Memory B cell (primary cell): ENCODE results near the gene NMNAT2.

ENCODE experiments used
- ATAC-seq: fragments of 150-1000 bp; cut with Tn5 transposase; 2 replicates; pipeline ENCODE4 v1.10.0; 2021; ENCODE audit warnings: low read depth, mild to moderate bottlenecking, moderate library complexity
- DNase-seq, 2 donors: peaks; one replicate each; pipeline ENCODE4 v3.0.0; 2022; ENCODE audit warnings: low spot score in 2 of 2
- H3K27ac Mint-ChIP-seq: one replicate; pipeline ENCODE4 v1.8.0; 2022; ENCODE audit warnings: mild to moderate bottlenecking, moderate library complexity, mixed read lengths
- H3K27me3 Mint-ChIP-seq: one replicate; pipeline ENCODE4 v1.8.0; 2022; ENCODE audit warnings: mixed read lengths
- H3K36me3 Mint-ChIP-seq: one replicate; pipeline ENCODE4 v1.8.0; 2022; ENCODE audit warnings: mild to moderate bottlenecking, mixed read lengths
- H3K4me1 Mint-ChIP-seq: one replicate; pipeline ENCODE4 v1.8.0; 2022; ENCODE audit warnings: mixed read lengths
- H3K4me3 Mint-ChIP-seq: one replicate; pipeline ENCODE4 v1.8.0; 2022; ENCODE audit warnings: mild to moderate bottlenecking, moderate library complexity, mixed read lengths
- H3K9me3 Mint-ChIP-seq: one replicate; pipeline ENCODE4 v1.8.0; 2022; ENCODE audit warnings: mixed read lengths

NMNAT2 gene

GRCh38 chr1:183368213-183369108 lies 49.7 kb downstream of the NMNAT2 start:
- H3K4me1 Mint-ChIP-seq, result no peaks in the 10 kb centered on the region
- ATAC-seq (no peak), DNase-seq (no peak)
- peaks cover 18% of the 10 kb centered on the region for H3K27me3 Mint-ChIP-seq
- no peaks in the 10 kb centered on the region for H3K36me3 Mint-ChIP-seq
- no peak overlapping the region for H3K4me3 Mint-ChIP-seq
- H3K9me3 Mint-ChIP-seq, result no peaks in the 10 kb centered on the region
- H3K27ac Mint-ChIP-seq, result no peak overlapping the region

- H3K36me3 Mint-ChIP-seq, result no peaks in the 10 kb centered on the region
- H3K9me3 Mint-ChIP-seq, result no peaks in the 10 kb centered on the region
- peaks cover 21% of the 10 kb centered on the region for H3K27me3 Mint-ChIP-seq
- DNase-seq, result no peak
- no peaks in the 10 kb centered on the region for H3K4me1 Mint-ChIP-seq
- ATAC-seq, result no peak
- no peak overlapping the region for H3K27ac Mint-ChIP-seq
- no peak overlapping the region for H3K4me3 Mint-ChIP-seq
Observed at GRCh38 chr1:183366116-183366515, 52.1 kb downstream of the NMNAT2 start.

GRCh38 chr1:183365676-183366075 lies 52.5 kb downstream of the NMNAT2 start:
- H3K27ac Mint-ChIP-seq, result no peak overlapping the region
- H3K4me1 Mint-ChIP-seq, result no peaks in the 10 kb centered on the region
- no peak for ATAC-seq
- H3K4me3 Mint-ChIP-seq, result no peak overlapping the region
- peaks cover 20% of the 10 kb centered on the region for H3K27me3 Mint-ChIP-seq
- DNase-seq, result no peak
- H3K9me3 Mint-ChIP-seq, result no peaks in the 10 kb centered on the region
- H3K36me3 Mint-ChIP-seq, result no peaks in the 10 kb centered on the region

GRCh38 chr1:183365093-183365492 lies 53.1 kb downstream of the NMNAT2 start:
- no peaks in the 10 kb centered on the region for H3K9me3 Mint-ChIP-seq
- H3K4me3 Mint-ChIP-seq, result no peak overlapping the region
- DNase-seq (no peak), ATAC-seq (no peak)
- no peaks in the 10 kb centered on the region for H3K4me1 Mint-ChIP-seq
- peaks cover 16% of the 10 kb centered on the region for H3K27me3 Mint-ChIP-seq
- no peak overlapping the region for H3K27ac Mint-ChIP-seq
- H3K36me3 Mint-ChIP-seq, result no peaks in the 10 kb centered on the region

GRCh38 chr1:183363972-183364371 lies 54.2 kb downstream of the NMNAT2 start:
- no peak for ATAC-seq
- no peaks in the 10 kb centered on the region for H3K4me1 Mint-ChIP-seq
- H3K4me3 Mint-ChIP-seq, result no peak overlapping the region
- H3K36me3 Mint-ChIP-seq, result no peaks in the 10 kb centered on the region
- peaks cover 14% of the 10 kb centered on the region for H3K27me3 Mint-ChIP-seq
- H3K9me3 Mint-ChIP-seq, result no peaks in the 10 kb centered on the region
- H3K27ac Mint-ChIP-seq, result no peak overlapping the region
- DNase-seq, result no peak

GRCh38 chr1:183361081-183361480 lies 57.1 kb downstream of the NMNAT2 start:
- ATAC-seq, result no peak
- Mint-ChIP-seq H3K27ac (no peak overlapping the region), H3K36me3 (peaks cover 2% of the 10 kb centered on the region), H3K4me3 (no peak overlapping the region), H3K9me3 (peaks cover 2% of the 10 kb centered on the region), H3K27me3 (peaks cover 15% of the 10 kb centered on the region), H3K4me1 (no peaks in the 10 kb centered on the region)
- DNase-seq, result no peak

DNA sequence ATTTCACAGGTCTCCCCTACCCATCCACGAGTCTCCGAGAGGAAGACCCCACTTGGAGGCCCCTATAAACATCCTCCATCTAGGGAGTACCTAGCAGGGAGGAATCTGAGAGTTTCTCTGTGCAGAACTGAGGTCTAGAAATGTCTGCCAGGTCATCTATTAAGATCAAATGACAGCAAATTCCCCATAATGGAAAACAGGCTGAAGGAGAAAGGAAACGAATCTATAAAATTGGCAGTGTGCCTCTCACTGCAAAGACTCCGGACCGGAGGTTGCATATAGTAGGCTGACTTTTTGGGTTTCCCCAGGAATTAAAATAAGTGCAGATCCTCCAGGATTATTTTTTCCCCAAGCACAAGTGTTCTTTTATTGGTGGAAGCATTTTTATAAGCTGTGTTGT lies 57.7 kb downstream of the NMNAT2 start:
- H3K4me1 Mint-ChIP-seq, result no peaks in the 10 kb centered on the region
- no peak overlapping the region for H3K27ac Mint-ChIP-seq
- peaks cover 2% of the 10 kb centered on the region for H3K9me3 Mint-ChIP-seq
- DNase-seq (no peak), ATAC-seq (no peak)
- H3K4me3 Mint-ChIP-seq, result no peak overlapping the region
- H3K36me3 Mint-ChIP-seq, result peaks cover 2% of the 10 kb centered on the region
- H3K27me3 Mint-ChIP-seq, result peaks cover 14% of the 10 kb centered on the region

- peaks cover 2% of the 10 kb centered on the region for H3K9me3 Mint-ChIP-seq
- no peak overlapping the region for H3K27ac Mint-ChIP-seq
- no peak for DNase-seq
- no peak for ATAC-seq
- peaks cover 15% of the 10 kb centered on the region for H3K27me3 Mint-ChIP-seq
- no peak overlapping the region for H3K4me3 Mint-ChIP-seq
- H3K36me3 Mint-ChIP-seq, result peaks cover 2% of the 10 kb centered on the region
- H3K4me1 Mint-ChIP-seq, result no peaks in the 10 kb centered on the region
Observed at GRCh38 chr1:183356534-183357182, 61.5 kb downstream of the NMNAT2 start.

GRCh38 chr1:183355797-183356196 lies 62.4 kb downstream of the NMNAT2 start:
- Mint-ChIP-seq H3K4me3 (no peak overlapping the region), H3K9me3 (peaks cover 2% of the 10 kb centered on the region)

GRCh38 chr1:183355181-183355580 lies 63.0 kb downstream of the NMNAT2 start:
- Mint-ChIP-seq H3K4me1 (no peaks in the 10 kb centered on the region), H3K27ac (no peak overlapping the region), H3K27me3 (peaks cover 15% of the 10 kb centered on the region), H3K9me3 (peaks cover 2% of the 10 kb centered on the region), H3K36me3 (peaks cover 2% of the 10 kb centered on the region), H3K4me3 (no peak overlapping the region)
- no peak for ATAC-seq
- DNase-seq, result no peak

More at GRCh38 chr1:183355797-183356196, 62.4 kb downstream of the NMNAT2 start:
- Mint-ChIP-seq H3K27ac (no peak overlapping the region), H3K4me1 (no peaks in the 10 kb centered on the region), H3K27me3 (peaks cover 15% of the 10 kb centered on the region), H3K36me3 (peaks cover 2% of the 10 kb centered on the region)
- no peak for ATAC-seq
- no peak for DNase-seq

- peaks cover 2% of the 10 kb centered on the region for H3K36me3 Mint-ChIP-seq
- no peak for ATAC-seq
- DNase-seq, result no peak
- no peaks in the 10 kb centered on the region for H3K4me1 Mint-ChIP-seq
- H3K9me3 Mint-ChIP-seq, result peaks cover 2% of the 10 kb centered on the region
- H3K27ac Mint-ChIP-seq, result no peak overlapping the region
- no peak overlapping the region for H3K4me3 Mint-ChIP-seq
- peaks cover 14% of the 10 kb centered on the region for H3K27me3 Mint-ChIP-seq
Observed at GRCh38 chr1:183353597-183353996, 64.6 kb downstream of the NMNAT2 start.

DNA sequence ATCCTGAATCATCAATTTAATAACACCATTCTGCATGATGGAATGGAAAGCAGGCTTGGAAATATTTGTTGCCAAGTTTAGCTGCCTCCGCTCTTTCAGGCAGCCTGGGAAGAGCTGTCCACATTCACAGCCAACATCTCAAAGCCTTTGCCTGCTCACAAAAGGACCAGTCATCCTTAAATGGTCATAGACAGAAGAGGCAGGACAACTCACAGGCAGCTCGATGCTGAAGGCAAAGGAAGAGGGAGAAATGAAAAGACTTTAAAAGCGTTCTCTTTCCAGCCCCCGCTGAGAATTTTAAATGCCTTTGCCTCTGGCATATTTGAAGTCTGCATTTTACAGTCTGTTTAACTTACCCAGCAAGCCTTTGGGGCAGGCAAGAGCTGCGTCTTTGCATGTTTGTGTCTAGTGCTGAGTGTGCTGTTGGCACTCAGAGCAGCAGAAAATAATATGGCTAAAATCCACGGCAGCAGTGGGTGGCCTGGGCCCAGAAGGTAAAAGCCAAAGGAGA lies 68.9 kb downstream of the NMNAT2 start:
- ATAC-seq (no peak), DNase-seq (no peak)
- peaks cover 11% of the 10 kb centered on the region for H3K27me3 Mint-ChIP-seq
- H3K9me3 Mint-ChIP-seq, result no peaks in the 10 kb centered on the region
- no peak overlapping the region for H3K4me3 Mint-ChIP-seq
- H3K36me3 Mint-ChIP-seq, result no peaks in the 10 kb centered on the region
- no peak overlapping the region for H3K27ac Mint-ChIP-seq
- H3K4me1 Mint-ChIP-seq, result no peaks in the 10 kb centered on the region

DNA sequence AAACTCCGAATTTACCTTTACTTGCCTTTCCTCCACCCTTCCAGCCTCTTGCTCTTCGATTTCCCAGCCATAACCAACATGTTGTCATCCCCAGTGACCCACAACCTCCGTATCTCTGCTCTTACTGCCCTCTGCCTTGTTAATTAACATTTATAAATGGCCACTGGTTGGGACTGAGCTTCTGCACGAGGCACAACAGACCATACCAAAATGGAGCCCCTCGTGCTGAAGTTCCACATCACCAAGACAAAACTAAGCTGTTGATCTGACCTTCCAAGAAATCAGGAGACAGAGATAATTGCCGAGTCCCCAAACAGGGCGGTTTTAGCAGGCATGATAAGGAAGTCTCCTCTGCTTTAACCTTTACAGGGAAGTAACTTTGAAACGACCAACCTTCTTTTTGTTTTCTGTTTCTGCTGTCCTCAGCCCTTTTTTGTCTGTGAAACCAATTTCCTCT lies 71.9 kb downstream of the NMNAT2 start:
- ATAC-seq (no peak), DNase-seq (no peak)
- Mint-ChIP-seq H3K4me3 (no peak overlapping the region), H3K27ac (no peak overlapping the region), H3K36me3 (no peaks in the 10 kb centered on the region), H3K27me3 (peaks cover 9% of the 10 kb centered on the region), H3K4me1 (no peaks in the 10 kb centered on the region), H3K9me3 (no peaks in the 10 kb centered on the region)

GRCh38 chr1:183339556-183340167 lies 78.5 kb downstream of the NMNAT2 start:
- Mint-ChIP-seq H3K27ac (no peak overlapping the region), H3K4me3 (no peak overlapping the region), H3K4me1 (no peaks in the 10 kb centered on the region), H3K9me3 (peaks cover 2% of the 10 kb centered on the region), H3K36me3 (no peaks in the 10 kb centered on the region), H3K27me3 (peaks cover 3% of the 10 kb centered on the region)
- DNase-seq, result no peak
- ATAC-seq, result no peak
